ENCODE data around the gene ADAMTS20.

Gene ADAMTS20

GRCh38 chr12:43309959-43310358 lies 242.0 kb downstream of the ADAMTS20 start:
- DNase-seq (ENCODE audit: low read depth, low spot score) = no peak
- Histone ChIP-seq H3K9ac (ENCODE audit: insufficient read length) (no peak overlapping the region), H3K9me3 (ENCODE audit: low read depth, low read length) (no peaks in the 10 kb centered on the region), H3K36me3 (ENCODE audit: insufficient read depth, low read length) (no peaks in the 10 kb centered on the region), H3K27ac (no peak overlapping the region), H3K4me3 (no peak overlapping the region)
- TF ChIP-seq EZH2 (IDR thresholded peaks at IDR 0.05) = no peak
- TF ChIP-seq FOXP2 (optimal IDR thresholded peaks at IDR 0.05; ENCODE audit: control extremely low read depth, extremely low read length, insufficient read depth) = no peak
- no peak for TF ChIP-seq POLR2AphosphoS5 (IDR thresholded peaks at IDR 0.05; ENCODE audit: borderline replicate concordance, low read depth, low read length)

GRCh38 chr12:43308776-43309175 lies 243.2 kb downstream of the ADAMTS20 start:
- no peak overlapping the region for H3K9ac ChIP-seq (ENCODE audit: insufficient read length)
- H3K36me3 ChIP-seq (ENCODE audit: insufficient read depth, low read length) = no peaks in the 10 kb centered on the region
- no peak overlapping the region for H3K27ac ChIP-seq
- H3K4me3 ChIP-seq = no peak overlapping the region
- no peak for TF ChIP-seq EZH2 (IDR thresholded peaks at IDR 0.05)
- TF ChIP-seq POLR2AphosphoS5 (IDR thresholded peaks at IDR 0.05; ENCODE audit: borderline replicate concordance, low read depth, low read length) = no peak
- TF ChIP-seq FOXP2 (optimal IDR thresholded peaks at IDR 0.05; ENCODE audit: control extremely low read depth, extremely low read length, insufficient read depth) = no peak
- H3K9me3 ChIP-seq (ENCODE audit: low read depth, low read length) = no peaks in the 10 kb centered on the region
- no peak for DNase-seq (ENCODE audit: low read depth, low spot score)

DNA sequence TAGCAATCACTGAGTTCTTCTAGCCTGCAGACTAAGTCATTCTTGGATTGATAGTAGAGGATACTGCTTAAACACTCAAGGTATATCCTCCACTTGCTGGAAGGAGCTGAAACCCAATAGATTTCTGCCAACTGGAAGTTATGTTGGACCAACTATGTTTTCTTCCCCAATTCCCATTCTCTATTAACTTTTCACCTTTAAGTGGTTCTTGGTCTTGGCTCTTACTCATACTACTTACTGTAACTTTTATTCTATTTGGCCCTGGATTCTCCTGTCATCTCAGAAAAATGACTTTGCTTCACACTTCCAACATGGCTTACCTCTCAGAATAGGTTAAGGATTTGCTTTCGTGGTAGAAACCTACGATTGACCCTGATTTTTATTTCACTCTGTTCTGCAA lies 244.9 kb downstream of the ADAMTS20 start:
- H3K9me3 ChIP-seq (ENCODE audit: low read depth, low read length) = no peaks in the 10 kb centered on the region
- H3K9ac ChIP-seq (ENCODE audit: insufficient read length) = no peak overlapping the region
- H3K4me3 ChIP-seq = no peak overlapping the region
- no peak for TF ChIP-seq FOXP2 (optimal IDR thresholded peaks at IDR 0.05; ENCODE audit: control extremely low read depth, extremely low read length, insufficient read depth)
- TF ChIP-seq POLR2AphosphoS5 (IDR thresholded peaks at IDR 0.05; ENCODE audit: borderline replicate concordance, low read depth, low read length) = no peak
- TF ChIP-seq EZH2 (IDR thresholded peaks at IDR 0.05) = no peak
- DNase-seq (ENCODE audit: low read depth, low spot score) = no peak
- no peaks in the 10 kb centered on the region for H3K36me3 ChIP-seq (ENCODE audit: insufficient read depth, low read length)
- H3K27ac ChIP-seq = no peak overlapping the region

GRCh38 chr12:43306066-43306465 lies 245.9 kb downstream of the ADAMTS20 start:
- no peak overlapping the region for H3K9ac ChIP-seq (ENCODE audit: insufficient read length)
- no peak overlapping the region for H3K4me3 ChIP-seq
- no peak for TF ChIP-seq EZH2 (IDR thresholded peaks at IDR 0.05)
- TF ChIP-seq FOXP2 (optimal IDR thresholded peaks at IDR 0.05; ENCODE audit: control extremely low read depth, extremely low read length, insufficient read depth) = no peak
- no peak for TF ChIP-seq POLR2AphosphoS5 (IDR thresholded peaks at IDR 0.05; ENCODE audit: borderline replicate concordance, low read depth, low read length)
- H3K9me3 ChIP-seq (ENCODE audit: low read depth, low read length) = no peaks in the 10 kb centered on the region
- H3K27ac ChIP-seq = no peak overlapping the region
- no peaks in the 10 kb centered on the region for H3K36me3 ChIP-seq (ENCODE audit: insufficient read depth, low read length)
- DNase-seq (ENCODE audit: low read depth, low spot score) = no peak

DNA sequence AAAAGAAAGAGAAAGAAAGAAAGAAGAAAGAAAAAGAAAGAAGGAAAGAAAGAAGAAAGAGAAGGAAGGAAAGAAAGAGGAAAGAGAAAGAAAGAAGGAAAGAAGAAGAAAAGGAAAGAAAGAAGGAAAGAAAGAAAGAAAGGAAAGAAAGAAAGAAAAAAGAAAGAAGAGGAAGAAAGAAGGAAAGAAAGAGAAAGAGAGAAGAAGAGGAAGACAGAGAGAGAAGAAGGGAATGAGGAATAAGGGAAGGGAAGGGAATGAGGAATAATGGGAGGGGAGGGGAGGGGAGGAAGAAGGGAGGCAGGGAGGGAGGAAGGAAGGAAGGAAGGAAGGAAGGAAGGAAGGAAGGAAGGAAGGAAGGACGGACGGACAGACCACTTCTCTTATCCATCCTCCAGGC lies 246.9 kb downstream of the ADAMTS20 start:
- Histone ChIP-seq H3K27ac (no peak overlapping the region), H3K9me3 (ENCODE audit: low read depth, low read length) (no peaks in the 10 kb centered on the region), H3K9ac (ENCODE audit: insufficient read length) (no peak overlapping the region)

More for the DNA sequence above, 246.9 kb downstream of the ADAMTS20 start:
- Histone ChIP-seq H3K4me3 (no peak overlapping the region), H3K36me3 (ENCODE audit: insufficient read depth, low read length) (no peaks in the 10 kb centered on the region)
- DNase-seq (ENCODE audit: low read depth, low spot score) = no peak
- TF ChIP-seq FOXP2 (optimal IDR thresholded peaks at IDR 0.05; ENCODE audit: control extremely low read depth, extremely low read length, insufficient read depth) (no peak), EZH2 (IDR thresholded peaks at IDR 0.05) (no peak), POLR2AphosphoS5 (IDR thresholded peaks at IDR 0.05; ENCODE audit: borderline replicate concordance, low read depth, low read length) (no peak)

Data from SK-N-MC (cell line).